Prostate gland (tissue), 2 donors: ENCODE measurements around the gene CDYL. TPM values are rescaled to one million over a fixed set of nuclear protein-coding genes. Genes with fewer than 3 reads are reported as not detected.

Experiments used
- DNase-seq: peaks from one replicate; pipeline ENCODE4 v3.0.0-alpha.2; 2019; ENCODE audit warnings: low spot score
- H3K27ac ChIP-seq, 2 donors: fragments of 200-600 bp; sonication (generic); 2 replicates each; pipeline ENCODE4 v1.5.1; 2017 to 2019
- H3K27me3 ChIP-seq: fragments of 200-600 bp; sonication (generic); replicated peaks from 2 replicates; pipeline ENCODE4 v1.5.1; 2019; ENCODE audit not compliant: insufficient read depth
- H3K36me3 ChIP-seq, 2 donors: fragments of 200-600 bp; sonication (generic); 1 replicate in 1 of 2; 2 replicates in 1 of 2; pipeline versions ENCODE4 v1.5.1 to v1.8.1; 2017 to 2019
- H3K4me1 ChIP-seq: fragments of 200-600 bp; sonication (generic); replicated peaks from 2 replicates; pipeline ENCODE4 v1.5.1; 2019
- H3K4me3 ChIP-seq, 2 donors: fragments of 200-600 bp; sonication (generic); 2 replicates each; pipeline ENCODE4 v1.5.1; 2017 to 2019
- H3K9me3 ChIP-seq: fragments of 200-600 bp; sonication (generic); 2 replicates; pipeline ENCODE4 v1.5.1; 2017
- CTCF ChIP-seq, 4 experiments: fragments of 200-600 bp in 2 of 4; fragments of 450-650 bp in 2 of 4; sonication (generic) in 2 of 4; IDR thresholded peaks; 1 replicate in 3 of 4; 2 replicates in 1 of 4; pipeline ENCODE4 v1.5.1; 2016 to 2019; ENCODE audit warnings: antibody characterized with exemption in 4 of 4, mild to moderate bottlenecking in 2 of 4, moderate library complexity in 2 of 4
- POLR2A ChIP-seq: fragments of 450-650 bp; IDR thresholded peaks from one replicate; pipeline ENCODE4 v1.6.1; 2016; ENCODE audit warnings: antibody characterized with exemption, mild to moderate bottlenecking
- POLR2AphosphoS5 ChIP-seq: sonication (generic); formaldehyde crosslinking; IDR thresholded peaks from one replicate; pipeline ENCODE4 v1.6.1; 2017; ENCODE audit warnings: antibody characterized with exemption
- WGBS: methylation state at CpG from one replicate; pipeline ENCODE4 v1.1.5; 2018; 5-methylcytosine and 5-hydroxymethylcytosine counted together
- intact Hi-C: fragments of 100-400 bp; cut with DNase I; formaldehyde crosslinking; loops from one replicate; pipeline ENCODE4 v1.14.2; 2022
- total RNA-seq, 2 donors: library from RNA; depleted of rRNA; stranded (reverse); fragments of >200 nt; gene quantifications; one replicate each; pipeline ENCODE4 v1.1.0, GENCODE V29; 2016

CDYL gene
- total RNA-seq, 2 donors from 2014 or later: 28.1 to 54.5 TPM

DNA sequence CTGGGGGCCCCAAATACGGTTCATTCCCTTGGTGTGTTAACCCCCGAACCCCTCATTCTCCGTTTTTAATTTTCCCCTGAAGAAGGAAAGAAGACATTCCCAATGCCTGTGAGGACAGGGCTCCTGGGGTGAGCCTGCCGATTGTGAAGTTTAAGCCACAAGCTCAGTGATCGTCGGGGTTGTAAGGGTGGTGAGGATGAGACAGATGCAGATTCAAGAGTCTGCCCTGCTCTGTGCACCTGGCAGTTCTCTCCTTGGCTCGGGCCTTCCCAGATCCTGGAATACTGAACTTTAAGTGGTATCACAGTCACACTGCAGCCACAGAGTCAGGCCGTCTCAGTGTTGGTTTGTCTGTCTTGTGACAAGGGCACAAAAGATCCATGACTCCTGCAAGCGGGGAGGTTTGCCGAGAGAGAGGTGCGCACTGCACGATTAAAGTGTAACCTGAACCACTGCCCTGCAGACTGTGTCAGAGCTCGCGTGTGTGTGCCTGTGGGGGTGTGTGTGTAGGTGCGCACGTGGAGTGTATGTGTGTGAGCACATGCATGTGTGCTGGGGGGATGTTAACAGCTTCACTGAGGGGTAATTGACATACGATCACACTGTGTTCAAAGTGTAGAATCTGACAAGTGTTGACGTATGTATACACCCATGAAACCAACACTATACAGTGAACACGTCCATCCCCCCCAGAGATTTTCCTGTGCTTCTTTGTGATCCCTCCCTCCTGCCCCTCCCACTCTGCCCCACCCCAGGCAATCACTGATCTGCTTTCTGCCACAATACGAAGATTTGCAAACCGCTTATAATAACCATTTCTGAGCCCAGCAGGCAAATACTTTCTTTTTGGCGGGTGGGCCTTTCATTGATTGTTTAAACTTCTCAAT is 188.7 kb downstream of the CDYL start:
- H3K27ac ChIP-seq: no peak overlapping the region
- intact Hi-C loops: no loop called here
- no peak overlapping the region for H3K4me3 ChIP-seq
- DNase-seq: no peak
- no peaks in the 10 kb centered on the region for H3K27me3 ChIP-seq
- WGBS: 63% methylated on average over 22 of the region's 22 CpGs
- H3K36me3 ChIP-seq: no peaks in the 10 kb centered on the region
- TF ChIP-seq CTCF (IDR thresholded peaks at IDR 0.05): no peak
- no peaks in the 10 kb centered on the region for H3K4me1 ChIP-seq
- no peaks in the 10 kb centered on the region for H3K9me3 ChIP-seq

GRCh38 chr6:4965562-4966389 is 189.6 kb downstream of the CDYL start:
- Histone ChIP-seq H3K27ac (no peak overlapping the region), H3K4me3 (no peak overlapping the region), H3K9me3 (no peaks in the 10 kb centered on the region), H3K4me1 (no peaks in the 10 kb centered on the region), H3K36me3 (no peaks in the 10 kb centered on the region), H3K27me3 (no peaks in the 10 kb centered on the region)
- intact Hi-C loops: no loop called here
- no peak for DNase-seq
- WGBS: 81% methylated on average over 8 of the region's 8 CpGs
- TF ChIP-seq POLR2A (no peak), CTCF (IDR thresholded peaks at IDR 0.05) (no peak), POLR2AphosphoS5 (no peak)

GRCh38 chr6:4967301-4968030 is 191.3 kb downstream of the CDYL start:
- H3K36me3 ChIP-seq: no peaks in the 10 kb centered on the region
- H3K27ac ChIP-seq: no peak overlapping the region
- TF ChIP-seq POLR2AphosphoS5 (no peak), POLR2A (no peak), CTCF (IDR thresholded peaks at IDR 0.05) (no peak)
- DNase-seq: no peak
- no peaks in the 10 kb centered on the region for H3K9me3 ChIP-seq
- no peaks in the 10 kb centered on the region for H3K27me3 ChIP-seq
- no peaks in the 10 kb centered on the region for H3K4me1 ChIP-seq
- intact Hi-C loops: no loop called here
- no peak overlapping the region for H3K4me3 ChIP-seq
- 89% methylated on average over 5 of the region's 5 CpGs for WGBS

DNA sequence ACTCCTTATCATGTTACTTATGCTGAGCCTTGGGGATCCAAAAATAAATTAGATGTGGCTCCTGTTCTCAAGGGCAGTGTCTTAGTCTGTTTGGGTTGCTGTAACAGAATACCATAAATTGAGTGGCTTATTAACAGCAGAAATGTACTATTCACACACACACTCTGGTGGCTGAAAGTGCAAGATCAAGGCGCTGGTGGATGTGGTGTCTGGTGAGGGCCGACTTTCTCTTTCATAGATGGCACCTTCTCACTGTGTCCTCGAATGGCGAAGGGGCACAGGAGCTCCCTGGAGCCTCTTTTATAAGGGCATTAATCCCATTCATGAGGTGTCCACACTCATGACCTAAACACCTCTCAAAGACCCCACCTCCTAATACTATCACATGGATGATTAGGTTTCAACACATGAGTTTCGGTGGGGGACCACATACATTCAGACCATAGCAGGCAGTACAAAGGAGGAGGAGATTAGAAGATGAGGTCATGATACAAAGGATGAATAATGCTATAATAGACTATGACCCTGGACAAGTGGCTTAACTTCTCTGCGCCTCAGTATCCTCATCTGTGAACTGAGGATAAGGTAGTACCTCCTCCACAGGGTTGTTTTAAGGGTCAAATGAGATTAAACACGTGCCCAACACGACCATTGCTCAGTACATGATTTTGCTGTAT is 193.5 kb downstream of the CDYL start:
- H3K27me3 ChIP-seq: no peaks in the 10 kb centered on the region
- intact Hi-C loops: no loop called here
- H3K4me3 ChIP-seq: no peak overlapping the region
- 94% methylated on average over 8 of the region's 8 CpGs for WGBS
- H3K36me3 ChIP-seq: no peaks in the 10 kb centered on the region
- H3K9me3 ChIP-seq: no peaks in the 10 kb centered on the region
- H3K4me1 ChIP-seq: no peaks in the 10 kb centered on the region
- DNase-seq: no peak
- H3K27ac ChIP-seq: no peak overlapping the region
- no peak for TF ChIP-seq POLR2A
- TF ChIP-seq POLR2AphosphoS5: no peak
- no peak for TF ChIP-seq CTCF (IDR thresholded peaks at IDR 0.05)
